Esophagus (tissue), 2 donors: ENCODE measurements around the gene OOSP4B. TPM values are rescaled to one million over a fixed set of nuclear protein-coding genes. Genes with fewer than 3 reads are reported as not detected.
"Not testable (repeated sequence)": the region's sequence is repeated elsewhere in the genome, so short reads cannot be mapped to it uniquely, and the experiment has no call there.

ENCODE experiments used
- H3K27ac ChIP-seq, 2 donors: one replicate each; pipeline ENCODE4 v1.5.1; 2013; ENCODE audit warnings: low read depth in 2 of 2, mild to moderate bottlenecking in 2 of 2, inconsistent platforms in 1 of 2, low read length in 1 of 2, moderate library complexity in 1 of 2
- H3K27me3 ChIP-seq, 2 donors: one replicate each; pipeline ENCODE4 v1.6.1; 2013; ENCODE audit warnings: low read length in 2 of 2, control low read depth in 1 of 2, mild to moderate bottlenecking in 1 of 2; ENCODE audit not compliant: insufficient read depth in 2 of 2, control insufficient read depth in 1 of 2
- H3K36me3 ChIP-seq, 2 donors: one replicate each; pipeline ENCODE4 v1.6.1; 2013; ENCODE audit warnings: low read length in 1 of 2; ENCODE audit not compliant: control insufficient read depth in 2 of 2, insufficient read depth in 2 of 2
- H3K4me1 ChIP-seq, 2 donors: one replicate each; pipeline ENCODE4 v1.6.1; 2013; ENCODE audit warnings: low read length in 1 of 2; ENCODE audit not compliant: control insufficient read depth in 2 of 2, insufficient read depth in 2 of 2
- H3K4me3 ChIP-seq, 2 donors: one replicate each; pipeline ENCODE4 v1.5.1; 2013; ENCODE audit warnings: low read length in 2 of 2, mild to moderate bottlenecking in 2 of 2, low read depth in 1 of 2, moderate library complexity in 1 of 2
- H3K9me3 ChIP-seq, 2 donors: one replicate each; pipeline ENCODE4 v1.6.1; 2013; ENCODE audit warnings: mild to moderate bottlenecking in 2 of 2, low read depth in 1 of 2, low read length in 1 of 2, moderate library complexity in 1 of 2; ENCODE audit not compliant: control insufficient read depth in 2 of 2, insufficient read depth in 1 of 2
- WGBS, 2 donors: extraction: QIAGEN DNeasy Blood & Tissue Kit; methylation state at CpG; one replicate each; pipeline ENCODE4 v1.1.7; 2013; 5-methylcytosine and 5-hydroxymethylcytosine counted together
- polyA plus RNA-seq, 2 donors: library from polyadenylated mRNA; stranded (reverse); fragments of 200-250 nt; gene quantifications; one replicate each; pipeline ENCODE4 v1.2.3, GENCODE V29; 2013
- donor health status: healthy with polysubstance abuse.
- donor health status: Bipolar disorder and iron deficiency.

Gene OOSP4B
- polyA plus RNA-seq, 2 donors: not detected

GRCh38 chr11:60056349-60056969 is 39.5 kb downstream of the OOSP4B start, which contains the start of gene MS4A3:
TSS of gene MS4A3 (plus strand) at chr11:60056665. CDS start at chr11:60061161, 4,496 bp downstream.
- WGBS, 2 donors: 66 to 81% methylated on average over 8 of the region's 8 CpGs
- Histone ChIP-seq H3K27ac (no peak within 1 kb of the TSS), H3K4me1 (no peaks in the 10 kb centered on the region), H3K36me3 (no peaks in the 10 kb centered on the region), H3K4me3 (no peak within 1 kb of the TSS), H3K27me3 (no peaks in the 10 kb centered on the region), H3K9me3 (no peaks in the 10 kb centered on the region)

- no peaks in the 10 kb centered on the region for H3K4me1 ChIP-seq
- H3K27me3 ChIP-seq: no peaks in the 10 kb centered on the region
- 67 to 69% methylated on average over 3 of the region's 3 CpGs for WGBS, 2 donors
- no peak overlapping the region for H3K4me3 ChIP-seq
- H3K36me3 ChIP-seq: no peaks in the 10 kb centered on the region
- no peaks in the 10 kb centered on the region for H3K9me3 ChIP-seq
- no peak overlapping the region for H3K27ac ChIP-seq
These were observed 42.1 kb downstream of the OOSP4B start for GRCh38 chr11:60059052-60059451.

DNA sequence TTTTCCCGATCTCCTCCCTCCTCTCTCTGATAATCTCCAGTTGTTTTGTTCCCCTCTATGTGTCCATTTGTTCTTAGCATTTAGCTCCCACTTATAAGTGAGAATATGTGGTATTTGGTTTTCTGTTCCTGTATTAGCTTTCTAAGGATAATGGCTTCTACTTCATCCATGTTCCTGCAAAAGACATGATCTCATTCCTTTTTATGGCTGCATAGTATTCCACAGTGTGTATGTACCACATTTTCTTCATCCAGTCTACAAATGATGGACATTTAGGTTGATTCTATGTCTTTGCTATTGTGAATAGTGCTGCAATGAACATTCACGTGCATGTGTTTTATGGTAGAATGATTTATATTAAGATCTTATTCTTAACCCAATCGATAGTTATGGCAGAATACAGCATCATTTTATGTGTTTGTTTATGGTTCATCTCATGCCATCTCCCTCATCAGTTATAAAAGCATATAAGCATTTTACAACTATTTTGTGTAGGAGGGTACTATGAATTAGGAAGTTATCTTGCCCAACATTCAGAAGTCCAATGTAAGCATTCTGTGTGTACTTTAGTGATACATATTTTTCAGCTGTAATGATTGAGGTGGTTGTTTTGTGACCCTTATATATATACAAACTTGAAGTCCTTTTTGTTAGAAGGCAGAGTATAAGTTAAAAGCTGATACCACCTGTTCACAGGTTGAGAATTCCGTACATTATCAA is 42.7 kb downstream of the OOSP4B start:
- 96 to 98% methylated on average over 4 of the region's 4 CpGs for WGBS, 2 donors
- no peaks in the 10 kb centered on the region for H3K27me3 ChIP-seq
- no peak overlapping the region for H3K4me3 ChIP-seq
- no peaks in the 10 kb centered on the region for H3K4me1 ChIP-seq
- H3K36me3 ChIP-seq: no peaks in the 10 kb centered on the region
- H3K27ac ChIP-seq: no peak overlapping the region
- H3K9me3 ChIP-seq: no peaks in the 10 kb centered on the region

- Histone ChIP-seq H3K36me3 (no peaks in the 10 kb centered on the region), H3K4me1 (no peaks in the 10 kb centered on the region), H3K27me3 (no peaks in the 10 kb centered on the region), H3K4me3 (no peak overlapping the region), H3K9me3 (no peaks in the 10 kb centered on the region), H3K27ac (no peak overlapping the region)
- 62 to 77% methylated on average over 1 of the region's 1 CpG for WGBS, 2 donors
These were observed 47.1 kb downstream of the OOSP4B start for GRCh38 chr11:60064111-60064510.

DNA sequence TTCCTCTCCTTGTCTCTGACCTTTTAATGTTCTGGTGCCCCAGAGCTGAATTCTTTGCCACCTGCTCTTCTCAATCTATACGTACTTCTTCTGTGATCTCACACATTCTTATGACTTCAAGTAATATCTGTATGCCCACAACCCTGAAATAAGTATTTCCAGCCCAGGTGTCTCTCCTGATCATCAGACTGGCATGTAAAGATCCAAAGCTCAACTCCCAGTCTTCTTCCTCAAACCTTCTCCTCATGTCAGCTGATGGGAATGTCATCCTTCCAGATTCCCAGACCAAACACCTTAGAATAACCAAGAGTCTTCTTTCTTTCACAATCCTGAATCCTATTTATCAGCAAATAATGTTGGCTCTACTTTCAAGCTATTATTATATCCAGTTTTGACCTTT is 48.8 kb downstream of the OOSP4B start:
- Histone ChIP-seq H3K27ac (no peak overlapping the region), H3K9me3 (no peaks in the 10 kb centered on the region), H3K36me3 (no peaks in the 10 kb centered on the region)

GRCh38 chr11:60069450-60069849 is 52.5 kb downstream of the OOSP4B start:
- Histone ChIP-seq H3K27me3 (no peaks in the 10 kb centered on the region), H3K4me3 (no peak overlapping the region), H3K4me1 (no peaks in the 10 kb centered on the region), H3K9me3 (no peaks in the 10 kb centered on the region), H3K27ac (no peak overlapping the region), H3K36me3 (no peaks in the 10 kb centered on the region)
- 70 to 75% methylated on average over 2 of the region's 2 CpGs for WGBS, 2 donors

More for the DNA sequence above, 48.8 kb downstream of the OOSP4B start:
- H3K4me3 ChIP-seq: no peak overlapping the region
- H3K27me3 ChIP-seq: no peaks in the 10 kb centered on the region
- no peaks in the 10 kb centered on the region for H3K4me1 ChIP-seq
- 75 to 89% methylated on average over 1 of the region's 1 CpG for WGBS, 2 donors

DNA sequence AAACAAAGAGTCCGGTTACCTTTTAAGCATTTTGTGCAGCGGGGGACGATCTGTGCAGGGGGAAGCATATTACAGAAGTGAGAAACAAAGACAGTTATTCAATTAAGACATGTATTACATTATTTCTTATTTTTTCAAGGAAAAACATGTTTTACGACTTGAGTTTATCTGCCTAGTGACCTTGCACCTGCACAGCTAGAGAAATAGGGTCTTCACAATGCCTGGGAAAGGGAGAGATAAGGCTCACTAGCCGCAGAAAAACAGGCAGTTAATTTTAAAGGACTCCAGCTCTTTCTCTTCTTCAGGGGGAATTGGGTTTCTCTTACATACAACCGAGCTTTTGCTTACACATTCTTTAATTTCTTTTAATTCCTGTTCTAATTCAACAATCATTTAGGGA is 54.7 kb downstream of the OOSP4B start:
- not testable (repeated sequence) for H3K9me3 ChIP-seq, H3K27ac ChIP-seq, H3K4me3 ChIP-seq, H3K27me3 ChIP-seq, H3K36me3 ChIP-seq, H3K4me1 ChIP-seq
- 71 to 74% methylated on average over 6 of the region's 6 CpGs for WGBS, 2 donors

- Histone ChIP-seq H3K36me3 (no peaks in the 10 kb centered on the region), H3K4me3 (no peak overlapping the region), H3K27me3 (no peaks in the 10 kb centered on the region), H3K4me1 (no peaks in the 10 kb centered on the region), H3K9me3 (no peaks in the 10 kb centered on the region), H3K27ac (no peak overlapping the region)
- WGBS, 2 donors: 81 to 84% methylated on average over 15 of the region's 15 CpGs
These were observed 60.3 kb downstream of the OOSP4B start for GRCh38 chr11:60077216-60077817.

DNA sequence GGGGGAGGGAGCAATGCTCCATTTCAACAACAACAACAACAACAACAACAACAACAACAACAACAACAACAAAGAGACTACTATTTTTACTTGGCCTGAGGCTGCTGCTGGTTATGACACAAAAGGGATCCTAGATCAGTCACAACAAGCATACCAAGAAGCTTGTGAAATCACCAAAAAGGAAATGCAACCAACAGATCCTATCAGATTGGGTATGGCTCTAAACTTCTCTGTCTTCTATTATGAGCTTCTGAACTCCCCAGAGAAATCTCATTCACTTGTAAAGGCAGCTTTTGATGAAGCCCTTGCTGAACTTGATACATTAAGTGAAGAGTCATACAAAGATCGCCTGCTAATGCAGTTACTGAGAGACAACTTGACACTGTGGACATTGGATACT is 61.0 kb downstream of the OOSP4B start:
- no peaks in the 10 kb centered on the region for H3K27me3 ChIP-seq
- no peak overlapping the region for H3K4me3 ChIP-seq
- H3K27ac ChIP-seq: no peak overlapping the region
- no peaks in the 10 kb centered on the region for H3K36me3 ChIP-seq
- H3K4me1 ChIP-seq: no peaks in the 10 kb centered on the region
- 83 to 90% methylated on average over 1 of the region's 1 CpG for WGBS, 2 donors
- no peaks in the 10 kb centered on the region for H3K9me3 ChIP-seq
